ENCODE results near the gene MAPK9.

The MAPK9 gene

GRCh38 chr5:180205916-180206315, 86.0 kb downstream of the MAPK9 start:
- DNase-seq (ENCODE audit: low read depth), result no peak

- no peak for DNase-seq (ENCODE audit: low read depth)
These were observed 87.5 kb downstream of the MAPK9 start for GRCh38 chr5:180204276-180204819.

- no peak for DNase-seq (ENCODE audit: low read depth)
These were observed 88.8 kb downstream of the MAPK9 start for GRCh38 chr5:180202939-180203573.

GRCh38 chr5:180201051-180201987, 90.6 kb downstream of the MAPK9 start:
- DNase-seq (ENCODE audit: low read depth), result no peak

GRCh38 chr5:180199390-180199789, 92.5 kb downstream of the MAPK9 start:
- DNase-seq (ENCODE audit: low read depth), result no peak

GRCh38 chr5:180198208-180198607, 93.7 kb downstream of the MAPK9 start:
- DNase-seq (ENCODE audit: low read depth), result no peak

GRCh38 chr5:180197016-180197702, 94.7 kb downstream of the MAPK9 start:
- DNase-seq (ENCODE audit: low read depth), result no peak

- DNase-seq (ENCODE audit: low read depth), result no peak
These were observed 97.2 kb downstream of the MAPK9 start for GRCh38 chr5:180194410-180195345.

GRCh38 chr5:180193749-180194375, 98.0 kb downstream of the MAPK9 start:
- DNase-seq (ENCODE audit: low read depth), result no peak

- DNase-seq (ENCODE audit: low read depth), result no peak
These were observed 100.2 kb downstream of the MAPK9 start for GRCh38 chr5:180191716-180192115.

GRCh38 chr5:180187767-180188166, 104.1 kb downstream of the MAPK9 start:
- DNase-seq (ENCODE audit: low read depth), result no peak
